MM.1S (cell line): ENCODE data around the gene MTHFR.

ENCODE experiments used
- DNase-seq: peaks from one replicate; pipeline ENCODE4 v3.0.0-alpha.2; 2015
- H2AFZ ChIP-seq: fragments of 300-600 bp; sonication (generic); 2 replicates; pipeline ENCODE4 v1.6.0; 2016; ENCODE audit warnings: antibody characterized with exemption, low read length
- H3F3A ChIP-seq: fragments of 300-600 bp; sonication (generic); 2 replicates; pipeline ENCODE4 v1.6.1; 2016; ENCODE audit warnings: mild to moderate bottlenecking, antibody characterized with exemption, low read length, moderate library complexity, mixed read lengths; ENCODE audit not compliant: insufficient read depth
- H3K27ac ChIP-seq: fragments of 300-600 bp; sonication (generic); 2 replicates; pipeline ENCODE4 v1.5.1; 2016; ENCODE audit warnings: mild to moderate bottlenecking, low read length
- H3K27me3 ChIP-seq: fragments of 300-600 bp; sonication (generic); replicated peaks from 2 replicates; pipeline ENCODE4 v1.6.0; 2016; ENCODE audit warnings: low read length; ENCODE audit not compliant: insufficient read depth
- H3K36me3 ChIP-seq: fragments of 300-600 bp; sonication (generic); replicated peaks from 2 replicates; pipeline ENCODE4 v1.6.1; 2016; ENCODE audit warnings: mild to moderate bottlenecking, low read length, mixed read lengths; ENCODE audit not compliant: insufficient read depth
- H3K4me1 ChIP-seq: fragments of 300-600 bp; sonication (generic); 2 replicates; pipeline ENCODE4 v1.6.1; 2016; ENCODE audit warnings: low read length, mixed read lengths
- H3K4me2 ChIP-seq: fragments of 300-600 bp; sonication (generic); 2 replicates; pipeline ENCODE4 v1.6.0; 2016; ENCODE audit warnings: low read depth, low read length
- H3K4me3 ChIP-seq: fragments of 300-600 bp; sonication (generic); 2 replicates; pipeline ENCODE4 v1.5.1; 2016; ENCODE audit warnings: low read length, mixed read lengths
- H3K79me2 ChIP-seq: fragments of 300-600 bp; sonication (generic); 2 replicates; pipeline ENCODE4 v1.6.1; 2016; ENCODE audit warnings: mixed run types, low read length, mixed read lengths
- H3K9ac ChIP-seq: fragments of 300-600 bp; sonication (generic); 2 replicates; pipeline ENCODE4 v1.6.1; 2016; ENCODE audit warnings: low read length, mixed read lengths
- H3K9me2 ChIP-seq: fragments of 300-600 bp; sonication (generic); replicated peaks from 2 replicates; pipeline ENCODE4 v1.6.1; 2016; ENCODE audit warnings: mild to moderate bottlenecking, low read length, mixed read lengths; ENCODE audit not compliant: insufficient read depth
- H3K9me3 ChIP-seq: fragments of 300-600 bp; sonication (generic); replicated peaks from 2 replicates; pipeline ENCODE4 v1.6.1; 2016; ENCODE audit warnings: mild to moderate bottlenecking, low read length, mixed read lengths; ENCODE audit not compliant: insufficient read depth
- H4K20me1 ChIP-seq: fragments of 300-600 bp; sonication (generic); 2 replicates; pipeline ENCODE4 v1.6.1; 2016; ENCODE audit warnings: mild to moderate bottlenecking, low read length, moderate library complexity, mixed read lengths; ENCODE audit not compliant: insufficient read depth
- EZH2 ChIP-seq: fragments of 300-600 bp; sonication (generic); optimal IDR thresholded peaks from 2 replicates; pipeline ENCODE3; 2017; ENCODE audit warnings: low read depth, mild to moderate bottlenecking, antibody characterized with exemption, low read length, mixed read lengths
- EZH2phosphoT487 ChIP-seq: fragments of 300-600 bp; sonication (generic); IDR thresholded peaks from 2 replicates; pipeline ENCODE4 v1.6.1; 2018; ENCODE audit warnings: antibody characterized with exemption, low read length
- TF ChIP-seq, protein P1 (sequence below): fragments of 300-600 bp; sonication (generic); IDR thresholded peaks from 2 replicates; pipeline ENCODE4 v1.5.1; 2016; ENCODE audit warnings: antibody characterized with exemption, low read length, mixed read lengths

MTHFR gene

DNA sequence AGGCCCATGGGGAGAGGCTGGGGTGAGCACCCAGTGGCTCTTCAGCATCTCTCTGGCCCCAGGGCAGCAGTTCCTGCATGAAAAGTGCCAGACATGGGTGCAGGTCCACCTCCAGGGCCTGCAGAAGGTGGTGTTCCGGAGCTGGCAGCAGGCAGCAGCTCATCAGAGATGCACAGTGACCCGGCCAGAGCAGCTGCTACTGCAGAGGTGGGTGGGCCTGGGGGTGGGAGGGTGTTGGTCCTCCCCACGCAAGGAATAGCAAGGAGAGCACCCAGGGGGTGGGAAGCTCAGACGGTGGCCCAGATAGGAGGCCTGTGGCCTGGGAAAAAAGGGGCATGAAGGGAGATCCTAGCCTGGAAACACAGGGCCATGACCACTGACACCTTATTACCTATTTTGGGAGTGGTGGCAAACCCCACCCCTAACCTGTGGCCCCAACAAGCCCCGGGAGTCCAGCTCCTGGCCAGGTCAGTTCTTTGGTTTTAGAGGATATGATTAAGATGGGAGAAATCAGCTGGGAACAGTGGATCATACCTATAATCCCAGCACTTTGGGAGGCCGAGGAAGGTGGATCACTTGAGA, 23.5 kb downstream of the MTHFR start:
- Histone ChIP-seq H3K9me3 (no peaks in the 10 kb centered on the region), H3K9ac (no peak overlapping the region), H3K27me3 (0 out of 2 replicates have a peak, but pooled peaks cover 2% of the 10 kb centered on the region), H3K4me3 (no peak overlapping the region), H3K27ac (no peak overlapping the region), H3K79me2 (no peaks in the 10 kb centered on the region), H3K4me2 (no peak overlapping the region), H2AFZ (no peak overlapping the region), H3K36me3 (no peaks in the 10 kb centered on the region), H3K4me1 (peaks cover 15% of the 10 kb centered on the region), H4K20me1 (no peaks in the 10 kb centered on the region), H3K9me2 (no peaks in the 10 kb centered on the region), H3F3A (peaks cover 17% of the 10 kb centered on the region)
- DNase-seq, result no peak
- TF ChIP-seq EZH2 (no peak), EZH2phosphoT487 (no peak)

DNA sequence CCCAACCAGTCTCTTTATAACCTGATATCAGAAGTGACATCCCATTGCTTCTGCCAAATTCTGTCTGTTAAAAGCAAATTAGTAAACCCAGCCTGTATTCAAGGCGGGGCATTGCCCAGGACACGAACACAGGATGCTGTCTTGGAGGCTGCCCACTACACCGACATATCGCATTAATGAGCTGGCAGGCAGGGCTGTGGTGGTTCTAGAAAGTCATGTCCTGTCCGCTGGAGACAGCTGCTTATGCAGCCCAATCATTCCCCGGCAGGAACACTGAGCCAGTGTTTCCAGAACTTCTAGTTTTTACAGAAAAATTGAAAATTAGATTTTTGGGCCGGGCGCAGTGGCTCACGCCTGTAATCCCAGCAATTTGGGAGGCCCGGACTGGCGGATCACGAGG, 24.5 kb downstream of the MTHFR start:
- Histone ChIP-seq H3K9ac (no peak overlapping the region), H3F3A (peaks cover 17% of the 10 kb centered on the region)

DNA sequence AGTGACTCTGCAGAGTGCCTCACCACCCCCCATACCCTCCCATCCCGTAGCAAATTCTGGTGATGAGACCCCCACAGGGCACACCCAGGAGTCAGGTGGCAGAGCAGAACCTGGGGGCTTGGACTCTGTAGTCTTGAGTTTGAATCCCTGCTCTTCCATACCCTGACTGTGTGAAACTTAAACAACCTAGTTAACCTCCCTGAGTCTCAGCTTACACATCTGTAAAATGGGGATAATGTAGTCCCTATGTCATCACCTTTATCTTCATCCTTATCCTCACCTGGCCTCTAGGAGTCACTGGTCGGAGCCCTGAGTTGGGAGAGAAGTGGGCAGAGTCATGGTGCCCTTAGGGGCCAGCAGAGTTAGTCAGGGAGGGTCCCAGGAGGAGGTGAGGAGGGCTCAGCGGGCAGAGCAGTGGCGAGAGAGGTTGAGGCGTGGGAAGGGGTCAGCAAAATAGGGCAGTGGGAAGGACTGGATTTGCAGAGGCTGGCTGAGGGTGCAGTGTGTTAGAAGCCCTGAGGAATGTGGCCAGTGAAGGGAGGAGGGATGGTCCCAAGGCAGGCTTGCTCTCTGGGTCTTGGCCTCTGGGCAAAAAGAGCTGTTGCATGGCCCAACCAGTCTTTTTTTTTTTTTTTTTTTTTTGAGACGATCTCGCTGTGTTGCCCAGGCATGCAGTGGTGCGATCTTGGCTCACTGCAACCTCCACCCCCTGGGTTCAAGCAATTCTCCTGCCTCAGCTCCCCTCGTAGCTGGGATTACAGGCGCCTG, 25.2 kb downstream of the MTHFR start:
- H3K4me1 ChIP-seq, result peaks cover 15% of the 10 kb centered on the region
- no peaks in the 10 kb centered on the region for H3K79me2 ChIP-seq
- H3K27ac ChIP-seq, result no peak overlapping the region
- no peaks in the 10 kb centered on the region for H3K9me3 ChIP-seq
- H3K4me2 ChIP-seq, result no peak overlapping the region
- no peak overlapping the region for H3K9ac ChIP-seq
- no peaks in the 10 kb centered on the region for H4K20me1 ChIP-seq
- H3K27me3 ChIP-seq, result 0 out of 2 replicates have a peak, but pooled peaks cover 2% of the 10 kb centered on the region
- no peaks in the 10 kb centered on the region for H3K9me2 ChIP-seq
- DNase-seq, result no peak
- H3K4me3 ChIP-seq, result no peak overlapping the region
- no peaks in the 10 kb centered on the region for H3K36me3 ChIP-seq
- H2AFZ ChIP-seq, result no peak overlapping the region
- TF ChIP-seq, protein P1, sequence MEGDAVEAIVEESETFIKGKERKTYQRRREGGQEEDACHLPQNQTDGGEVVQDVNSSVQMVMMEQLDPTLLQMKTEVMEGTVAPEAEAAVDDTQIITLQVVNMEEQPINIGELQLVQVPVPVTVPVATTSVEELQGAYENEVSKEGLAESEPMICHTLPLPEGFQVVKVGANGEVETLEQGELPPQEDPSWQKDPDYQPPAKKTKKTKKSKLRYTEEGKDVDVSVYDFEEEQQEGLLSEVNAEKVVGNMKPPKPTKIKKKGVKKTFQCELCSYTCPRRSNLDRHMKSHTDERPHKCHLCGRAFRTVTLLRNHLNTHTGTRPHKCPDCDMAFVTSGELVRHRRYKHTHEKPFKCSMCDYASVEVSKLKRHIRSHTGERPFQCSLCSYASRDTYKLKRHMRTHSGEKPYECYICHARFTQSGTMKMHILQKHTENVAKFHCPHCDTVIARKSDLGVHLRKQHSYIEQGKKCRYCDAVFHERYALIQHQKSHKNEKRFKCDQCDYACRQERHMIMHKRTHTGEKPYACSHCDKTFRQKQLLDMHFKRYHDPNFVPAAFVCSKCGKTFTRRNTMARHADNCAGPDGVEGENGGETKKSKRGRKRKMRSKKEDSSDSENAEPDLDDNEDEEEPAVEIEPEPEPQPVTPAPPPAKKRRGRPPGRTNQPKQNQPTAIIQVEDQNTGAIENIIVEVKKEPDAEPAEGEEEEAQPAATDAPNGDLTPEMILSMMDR, result no peak
- TF ChIP-seq EZH2 (no peak), EZH2phosphoT487 (no peak)
- H3F3A ChIP-seq, result peaks cover 17% of the 10 kb centered on the region

More for the DNA sequence above, 24.5 kb downstream of the MTHFR start:
- H3K4me1 ChIP-seq, result peaks cover 15% of the 10 kb centered on the region
- no peaks in the 10 kb centered on the region for H3K9me3 ChIP-seq
- H3K4me3 ChIP-seq, result no peak overlapping the region
- H3K9me2 ChIP-seq, result no peaks in the 10 kb centered on the region
- no peaks in the 10 kb centered on the region for H3K79me2 ChIP-seq
- no peaks in the 10 kb centered on the region for H3K36me3 ChIP-seq
- no peak overlapping the region for H2AFZ ChIP-seq
- TF ChIP-seq EZH2phosphoT487, result no peak
- TF ChIP-seq, protein P1, result no peak
- TF ChIP-seq EZH2, result no peak
- H3K27me3 ChIP-seq, result 0 out of 2 replicates have a peak, but pooled peaks cover 2% of the 10 kb centered on the region
- DNase-seq, result no peak
- no peak overlapping the region for H3K27ac ChIP-seq
- H4K20me1 ChIP-seq, result no peaks in the 10 kb centered on the region
- no peak overlapping the region for H3K4me2 ChIP-seq
